Esophagus (tissue), 2 donors: ENCODE data around the gene DNAJB1. TPM values are rescaled to one million over a fixed set of nuclear protein-coding genes. Genes with fewer than 3 reads are reported as not detected.

Experiments
- H3K27ac ChIP-seq, 2 donors: one replicate each; pipeline ENCODE4 v1.5.1; 2013; ENCODE audit warnings: low read depth in 2 of 2, mild to moderate bottlenecking in 2 of 2, inconsistent platforms in 1 of 2, low read length in 1 of 2, moderate library complexity in 1 of 2
- H3K27me3 ChIP-seq, 2 donors: one replicate each; pipeline ENCODE4 v1.6.1; 2013; ENCODE audit warnings: low read length in 2 of 2, control low read depth in 1 of 2, mild to moderate bottlenecking in 1 of 2; ENCODE audit not compliant: insufficient read depth in 2 of 2, control insufficient read depth in 1 of 2
- H3K36me3 ChIP-seq, 2 donors: one replicate each; pipeline ENCODE4 v1.6.1; 2013; ENCODE audit warnings: low read length in 1 of 2; ENCODE audit not compliant: control insufficient read depth in 2 of 2, insufficient read depth in 2 of 2
- H3K4me1 ChIP-seq, 2 donors: one replicate each; pipeline ENCODE4 v1.6.1; 2013; ENCODE audit warnings: low read length in 1 of 2; ENCODE audit not compliant: control insufficient read depth in 2 of 2, insufficient read depth in 2 of 2
- H3K4me3 ChIP-seq, 2 donors: one replicate each; pipeline ENCODE4 v1.5.1; 2013; ENCODE audit warnings: low read length in 2 of 2, mild to moderate bottlenecking in 2 of 2, low read depth in 1 of 2, moderate library complexity in 1 of 2
- H3K9me3 ChIP-seq, 2 donors: one replicate each; pipeline ENCODE4 v1.6.1; 2013; ENCODE audit warnings: mild to moderate bottlenecking in 2 of 2, low read depth in 1 of 2, low read length in 1 of 2, moderate library complexity in 1 of 2; ENCODE audit not compliant: control insufficient read depth in 2 of 2, insufficient read depth in 1 of 2
- WGBS, 2 donors: extraction: QIAGEN DNeasy Blood & Tissue Kit; methylation state at CpG; one replicate each; pipeline ENCODE4 v1.1.7; 2013; 5-methylcytosine and 5-hydroxymethylcytosine counted together
- polyA plus RNA-seq, 2 donors: library from polyadenylated mRNA; stranded (reverse); fragments of 200-250 nt; gene quantifications; one replicate each; pipeline ENCODE4 v1.2.3, GENCODE V29; 2013
- donor health status: healthy with polysubstance abuse.
- donor health status: Bipolar disorder and iron deficiency.

The DNAJB1 gene
- polyA plus RNA-seq, 2 donors = 249 to 309 TPM

DNA sequence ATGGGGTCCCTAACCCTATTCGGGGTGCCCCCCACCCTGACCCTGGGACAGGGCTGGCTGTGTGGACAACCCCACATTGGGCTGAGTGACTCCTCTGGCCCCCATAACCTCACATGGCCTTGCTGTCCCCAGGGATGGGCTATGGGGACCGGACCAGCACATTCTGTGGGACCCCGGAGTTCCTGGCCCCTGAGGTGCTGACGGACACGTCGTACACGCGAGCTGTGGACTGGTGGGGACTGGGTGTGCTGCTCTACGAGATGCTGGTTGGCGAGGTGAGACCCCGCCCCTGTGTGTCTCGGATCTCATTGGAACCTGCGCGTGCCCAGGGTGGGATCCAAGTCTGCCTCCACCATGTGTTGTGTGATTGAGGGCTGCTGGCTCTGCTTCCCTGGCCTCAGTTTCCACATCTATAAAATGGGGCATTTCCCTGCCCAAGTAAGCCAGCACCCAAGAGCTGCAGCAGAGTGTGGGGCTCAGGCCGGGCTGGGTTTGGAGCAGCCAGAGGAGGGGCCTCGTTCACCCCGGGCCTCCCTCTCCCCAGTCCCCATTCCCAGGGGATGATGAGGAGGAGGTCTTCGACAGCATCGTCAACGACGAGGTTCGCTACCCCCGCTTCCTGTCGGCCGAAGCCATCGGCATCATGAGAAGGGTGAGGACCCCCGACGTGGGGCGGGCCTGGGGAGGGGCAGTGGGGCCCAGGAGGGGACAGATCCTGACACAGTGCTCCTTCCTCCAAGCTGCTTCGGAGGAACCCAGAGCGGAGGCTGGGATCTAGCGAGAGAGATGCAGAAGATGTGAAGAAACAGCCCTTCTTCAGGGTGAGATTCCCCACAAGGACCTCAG is 47.9 kb downstream of the DNAJB1 start:
- Histone ChIP-seq H3K4me1 (peaks cover 0 to 19% of the 10 kb centered on the region in 2 donors), H3K27me3 (peaks cover 0 to 2% of the 10 kb centered on the region in 2 donors), H3K27ac (no peak overlapping the region), H3K9me3 (no peaks in the 10 kb centered on the region), H3K4me3 (no peak overlapping the region), H3K36me3 (no peaks in the 10 kb centered on the region)
- 85% methylated on average over 31 to 32 of the region's 32 CpGs for WGBS, 2 donors

DNA sequence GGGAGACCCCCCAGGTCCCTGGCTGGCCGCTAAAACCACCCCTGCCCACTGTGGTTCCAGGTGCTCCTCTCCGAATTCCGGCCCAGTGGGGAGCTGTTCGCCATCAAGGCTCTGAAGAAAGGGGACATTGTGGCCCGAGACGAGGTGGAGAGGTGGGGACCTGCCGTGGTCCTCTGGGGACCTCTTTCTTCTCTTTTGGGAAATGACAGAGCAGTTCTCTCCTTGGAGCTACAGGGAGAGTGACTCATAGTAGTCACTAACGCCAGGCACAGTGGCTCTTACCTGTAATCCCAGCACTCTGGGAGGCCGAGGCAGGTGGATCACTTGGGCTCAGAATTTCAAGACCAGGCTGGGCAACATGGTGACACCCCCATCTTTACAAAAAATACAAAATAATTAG is 50.4 kb downstream of the DNAJB1 start:
- H3K27me3 ChIP-seq = peaks cover 0 to 2% of the 10 kb centered on the region in 2 donors
- no peak overlapping the region for H3K27ac ChIP-seq
- no peaks in the 10 kb centered on the region for H3K9me3 ChIP-seq
- H3K36me3 ChIP-seq = peaks cover 0 to 2% of the 10 kb centered on the region in 2 donors
- no peak overlapping the region for H3K4me3 ChIP-seq
- peaks cover 0 to 3% of the 10 kb centered on the region in 2 donors for H3K4me1 ChIP-seq
- 75 to 78% methylated on average over 9 of the region's 9 CpGs for WGBS, 2 donors

DNA sequence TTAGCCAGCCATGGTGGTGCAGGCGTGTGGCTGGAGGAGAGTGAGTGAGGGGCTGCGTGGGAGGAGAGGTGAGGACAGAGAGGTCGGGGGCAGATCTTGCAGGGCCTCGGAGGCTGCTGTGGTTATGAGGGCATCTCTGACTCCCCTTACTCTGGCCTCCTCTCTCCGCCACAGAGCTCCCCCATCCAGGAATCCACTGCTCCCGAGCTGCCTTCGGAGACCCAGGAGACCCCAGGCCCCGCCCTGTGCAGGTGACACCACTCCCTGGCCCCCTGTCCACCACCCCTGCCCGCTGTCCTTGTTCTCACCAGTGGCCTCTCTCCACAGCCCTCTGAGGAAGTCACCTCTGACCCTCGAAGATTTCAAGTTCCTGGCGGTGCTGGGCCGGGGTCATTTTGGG is 50.8 kb downstream of the DNAJB1 start:
- no peaks in the 10 kb centered on the region for H3K9me3 ChIP-seq
- 87 to 89% methylated on average over 12 of the region's 12 CpGs for WGBS, 2 donors
- peaks cover 0 to under 1% of the 10 kb centered on the region in 2 donors for H3K4me1 ChIP-seq
- H3K27ac ChIP-seq = no peak overlapping the region
- H3K36me3 ChIP-seq = peaks cover 0 to 2% of the 10 kb centered on the region in 2 donors
- H3K4me3 ChIP-seq = no peak overlapping the region
- no peaks in the 10 kb centered on the region for H3K27me3 ChIP-seq

Other genes starting within 250 kb of the DNAJB1 start
- gene ADGRE5, start 137.0 kb downstream of the DNAJB1 start, polyA plus RNA-seq = 1 to 10 TPM; 4.5 to 6.1 TPM
- gene DDX39A, start 99.1 kb downstream of the DNAJB1 start, polyA plus RNA-seq = 100 to 1,000 TPM in 1 of 2 donors, 10 to 100 TPM in 1; 92.6 to 111 TPM
- 10 to 100 TPM; 10.7 to 12.6 TPM for gene PKN1, start 85.1 kb downstream of the DNAJB1 start, polyA plus RNA-seq
- gene PTGER1, start 43.0 kb downstream of the DNAJB1 start, polyA plus RNA-seq = under 1 TPM; 0.32 to 0.47 TPM
- 100 to 1,000 TPM; 269 to 368 TPM for gene GIPC1, start 22.3 kb downstream of the DNAJB1 start, polyA plus RNA-seq
- 100 to 1,000 TPM; 362 to 444 TPM for gene TECR, start 11.2 kb upstream of the DNAJB1 start, polyA plus RNA-seq
- gene NDUFB7, start 53.7 kb upstream of the DNAJB1 start, polyA plus RNA-seq = 100 to 1,000 TPM; 471 to 517 TPM
- gene CLEC17A, start 64.7 kb upstream of the DNAJB1 start, polyA plus RNA-seq = under 1 TPM; 0.01 to 0.08 TPM
- gene ADGRE3, start 156.4 kb upstream of the DNAJB1 start, polyA plus RNA-seq = under 1 TPM in 1 of 2 donors, not detected in 1; 0.07 TPM
- 1 to 10 TPM; 4.0 to 6.9 TPM for gene ZNF333, start 171.7 kb upstream of the DNAJB1 start, polyA plus RNA-seq